Activated T-helper 1 cell treated with anti-CD3 and anti-CD28 coated beads, Interleukin-12 subunit alpha, Interleukin-12 subunit beta, Interleukin-2, Interleukin-4 antibody, amounts not matched to agents 30 ng/mL and 10 ng/mL and 1 ng/mL, durations not matched to agents 14 hours and 24 hours and 36 hours (primary cell): ENCODE measurements around the gene LRCH1. TPM values are rescaled to one million over a fixed set of nuclear protein-coding genes. Genes with fewer than 3 reads are reported as not detected.

ENCODE experiments used
- DNase-seq: peaks from one replicate; pipeline ENCODE4 v3.0.0; 2021; ENCODE audit warnings: low spot score
- H3K27ac Mint-ChIP-seq: one replicate; pipeline ENCODE4 v1.8.0; 2021; ENCODE audit warnings: mild to moderate bottlenecking, mixed read lengths
- H3K27me3 Mint-ChIP-seq: one replicate; pipeline ENCODE4 v1.8.0; 2022; ENCODE audit warnings: mild to moderate bottlenecking, moderate library complexity, mixed read lengths; ENCODE audit not compliant: insufficient read depth
- H3K36me3 Mint-ChIP-seq: one replicate; pipeline ENCODE4 v1.8.0; 2021; ENCODE audit warnings: low read depth, mixed read lengths
- H3K4me1 Mint-ChIP-seq: one replicate; pipeline ENCODE4 v1.8.0; 2021; ENCODE audit warnings: low read depth, mixed read lengths
- H3K4me3 Mint-ChIP-seq: one replicate; pipeline ENCODE4 v1.8.0; 2021; ENCODE audit warnings: mild to moderate bottlenecking, moderate library complexity, mixed read lengths
- H3K9me3 Mint-ChIP-seq: one replicate; pipeline ENCODE4 v1.8.0; 2021; ENCODE audit warnings: mixed read lengths
- intact Hi-C: fragments of 100-400 bp; cut with micrococcal nuclease; formaldehyde crosslinking; loops from one replicate; pipeline ENCODE4 v1.15.1; 2024
- total RNA-seq: library from RNA; stranded (reverse); gene quantifications from 2 replicates; pipeline ENCODE4 v1.2.3, GENCODE V29; 2022

LRCH1 gene
- total RNA-seq, 1 donor from 2014 or later = 20.3 TPM

- intact Hi-C loops = loop anchor here (1.0 to 10.0 kb wide), 4 partner anchors 11 to 505 kb away; no protein-coding TSS in a partner anchor
- Mint-ChIP-seq H3K36me3 (peaks cover 14% of the 10 kb centered on the region), H3K27me3 (no peaks in the 10 kb centered on the region), H3K9me3 (no peaks in the 10 kb centered on the region), H3K27ac (no peak overlapping the region), H3K4me3 (no peak overlapping the region), H3K4me1 (peaks cover 20% of the 10 kb centered on the region)
- peak; percentile 38 for DNase-seq
These were observed 126.6 kb downstream of the LRCH1 start for GRCh38 chr13:46679369-46680120.

GRCh38 chr13:46682015-46682414, 129.0 kb downstream of the LRCH1 start:
- no peak overlapping the region for H3K4me3 Mint-ChIP-seq
- intact Hi-C loops = loop anchor here (10.0 kb wide), 1 partner anchor 507 kb away; no protein-coding TSS in a partner anchor
- H3K36me3 Mint-ChIP-seq = peaks cover 20% of the 10 kb centered on the region
- H3K4me1 Mint-ChIP-seq = peaks cover 21% of the 10 kb centered on the region
- H3K27ac Mint-ChIP-seq = no peak overlapping the region
- no peak for DNase-seq
- H3K9me3 Mint-ChIP-seq = no peaks in the 10 kb centered on the region
- H3K27me3 Mint-ChIP-seq = no peaks in the 10 kb centered on the region

- peaks cover 24% of the 10 kb centered on the region for H3K4me1 Mint-ChIP-seq
- H3K36me3 Mint-ChIP-seq = peaks cover 20% of the 10 kb centered on the region
- H3K27me3 Mint-ChIP-seq = no peaks in the 10 kb centered on the region
- intact Hi-C loops = loop anchor here (10.0 kb wide), 1 partner anchor 508 kb away; no protein-coding TSS in a partner anchor
- no peaks in the 10 kb centered on the region for H3K9me3 Mint-ChIP-seq
- DNase-seq = no peak
- H3K4me3 Mint-ChIP-seq = no peak overlapping the region
- no peak overlapping the region for H3K27ac Mint-ChIP-seq
These were observed 129.7 kb downstream of the LRCH1 start for GRCh38 chr13:46682707-46683106.

DNA sequence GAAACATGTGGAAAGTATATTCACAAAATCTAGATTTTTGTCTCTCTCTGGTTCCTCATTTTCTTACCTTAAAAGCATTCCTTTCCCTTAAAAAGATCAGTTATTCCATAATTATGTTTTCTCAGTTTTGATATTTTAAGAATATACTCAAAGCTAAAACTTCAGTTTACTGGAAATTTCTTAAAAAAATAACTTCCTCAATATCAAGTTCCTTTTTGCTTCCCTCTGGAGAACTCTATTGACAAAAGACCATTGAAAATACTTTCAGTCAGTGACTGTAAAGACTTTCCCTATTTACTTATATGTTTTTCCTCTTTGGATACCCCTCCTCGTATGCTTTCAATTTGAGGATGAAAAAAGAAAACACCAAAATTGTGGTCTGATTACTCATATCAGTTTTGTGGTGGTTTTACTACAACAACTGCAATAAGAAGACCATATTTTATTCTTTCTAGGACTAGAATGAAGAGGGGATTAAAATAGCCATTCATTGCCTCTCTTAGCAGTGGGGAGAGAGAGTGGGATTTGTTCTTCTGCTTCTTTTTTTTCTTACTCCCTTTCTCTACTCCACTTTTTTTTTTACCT, 130.8 kb downstream of the LRCH1 start:
- Mint-ChIP-seq H3K4me1 (peaks cover 33% of the 10 kb centered on the region), H3K36me3 (peaks cover 20% of the 10 kb centered on the region), H3K27me3 (no peaks in the 10 kb centered on the region), H3K4me3 (no peak overlapping the region), H3K27ac (no peak overlapping the region), H3K9me3 (no peaks in the 10 kb centered on the region)
- intact Hi-C loops = loop anchor here (10.0 kb wide), 1 partner anchor 509 kb away; no protein-coding TSS in a partner anchor
- no peak for DNase-seq

DNA sequence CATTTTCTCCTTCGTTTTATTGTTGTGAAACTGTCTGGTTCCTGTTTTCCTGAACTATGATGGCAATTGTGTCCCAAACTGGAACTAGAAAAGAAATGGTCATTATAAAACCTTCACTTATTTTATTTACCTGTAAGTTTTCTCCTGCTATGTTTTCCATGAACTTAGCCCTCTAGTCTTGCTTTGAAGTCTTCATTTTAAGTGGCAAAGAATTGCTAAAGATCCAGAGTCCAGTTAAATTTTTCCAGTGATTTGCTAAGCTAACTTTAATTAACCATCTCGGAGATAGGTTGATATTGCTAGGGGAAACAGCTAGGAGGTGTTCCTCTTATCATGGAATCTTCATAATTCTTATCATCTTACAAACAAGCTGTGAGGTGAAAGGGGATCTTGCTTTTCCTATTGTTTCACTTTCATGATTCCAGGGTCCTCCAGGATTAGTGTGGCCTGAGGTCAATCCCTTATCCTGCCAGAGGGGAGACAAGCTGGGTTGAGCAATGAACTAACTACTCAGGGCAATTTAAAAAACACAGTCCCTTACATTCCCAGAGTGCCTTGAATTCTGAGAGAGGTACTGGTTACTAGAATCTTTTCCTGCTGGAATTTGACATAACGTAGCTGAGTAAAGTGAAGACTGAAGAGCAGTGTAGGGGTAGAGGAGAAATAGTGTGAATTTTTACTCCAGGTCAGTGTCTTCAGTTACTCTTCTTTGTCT, 131.5 kb downstream of the LRCH1 start:
- peaks cover 20% of the 10 kb centered on the region for H3K36me3 Mint-ChIP-seq
- intact Hi-C loops = loop anchor here (10.0 kb wide), 1 partner anchor 510 kb away; no protein-coding TSS in a partner anchor
- H3K27me3 Mint-ChIP-seq = no peaks in the 10 kb centered on the region

GRCh38 chr13:46685006-46685730, 132.2 kb downstream of the LRCH1 start:
- peaks cover 20% of the 10 kb centered on the region for H3K36me3 Mint-ChIP-seq
- H3K4me1 Mint-ChIP-seq = peaks cover 33% of the 10 kb centered on the region
- H3K4me3 Mint-ChIP-seq = no peak overlapping the region
- no peaks in the 10 kb centered on the region for H3K27me3 Mint-ChIP-seq
- intact Hi-C loops = loop anchor here (10.0 kb wide), 1 partner anchor 510 kb away; no protein-coding TSS in a partner anchor
- no peak for DNase-seq
- no peaks in the 10 kb centered on the region for H3K9me3 Mint-ChIP-seq
- no peak overlapping the region for H3K27ac Mint-ChIP-seq

More for the DNA sequence above, 131.5 kb downstream of the LRCH1 start:
- Mint-ChIP-seq H3K4me1 (peaks cover 33% of the 10 kb centered on the region), H3K27ac (no peak overlapping the region), H3K9me3 (no peaks in the 10 kb centered on the region), H3K4me3 (no peak overlapping the region)
- DNase-seq = no peak

DNA sequence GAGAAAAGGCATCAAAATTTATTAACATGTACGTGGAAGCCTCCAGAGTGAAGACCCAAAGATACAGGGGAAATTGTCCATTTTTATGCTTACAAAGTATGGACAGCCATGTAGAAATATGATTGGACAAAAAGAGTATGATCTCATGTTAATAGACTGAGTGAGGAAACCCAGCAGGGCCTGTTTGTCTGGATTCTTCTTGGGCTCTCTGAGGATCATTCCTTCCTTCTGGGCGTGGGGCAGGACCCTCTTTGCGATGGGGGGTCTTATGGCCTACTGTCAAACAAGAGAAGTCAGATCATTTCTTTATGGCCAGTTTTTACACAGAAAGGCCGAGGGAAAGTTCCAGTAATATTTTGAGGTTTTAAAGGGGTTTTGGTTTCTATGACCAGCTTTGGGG, 133.2 kb downstream of the LRCH1 start:
- H3K36me3 Mint-ChIP-seq = peaks cover 20% of the 10 kb centered on the region
- intact Hi-C loops = loop anchor here (10.0 kb wide), 1 partner anchor 511 kb away; no protein-coding TSS in a partner anchor
- H3K4me3 Mint-ChIP-seq = no peak overlapping the region
- peaks cover 33% of the 10 kb centered on the region for H3K4me1 Mint-ChIP-seq
- H3K9me3 Mint-ChIP-seq = no peaks in the 10 kb centered on the region
- H3K27me3 Mint-ChIP-seq = no peaks in the 10 kb centered on the region
- no peak overlapping the region for H3K27ac Mint-ChIP-seq
- no peak for DNase-seq

DNA sequence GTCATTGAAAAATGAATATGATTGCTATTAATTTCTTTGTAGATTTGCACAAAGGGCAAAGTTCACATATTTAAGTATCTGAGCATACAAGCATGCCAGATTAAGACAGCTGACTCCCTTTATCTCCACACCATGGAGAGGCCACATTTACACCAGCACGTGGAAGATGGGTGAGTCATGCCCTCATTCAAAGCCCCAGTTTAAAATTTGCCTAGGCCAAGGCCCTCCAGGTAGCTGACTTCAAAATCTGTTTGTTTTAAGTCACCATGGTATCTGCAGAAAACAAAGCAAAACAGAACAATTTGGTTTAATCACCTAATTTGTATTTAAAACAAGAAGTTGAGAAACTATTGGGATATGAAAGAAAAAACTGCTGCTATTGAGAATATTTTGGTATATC, 134.8 kb downstream of the LRCH1 start:
- intact Hi-C loops = loop anchor here (10.0 kb wide), 1 partner anchor 513 kb away; no protein-coding TSS in a partner anchor
- no peaks in the 10 kb centered on the region for H3K9me3 Mint-ChIP-seq
- H3K27me3 Mint-ChIP-seq = no peaks in the 10 kb centered on the region

GRCh38 chr13:46688306-46688705, 135.3 kb downstream of the LRCH1 start:
- Mint-ChIP-seq H3K36me3 (peaks cover 20% of the 10 kb centered on the region), H3K4me3 (no peak overlapping the region), H3K27ac (no peak overlapping the region), H3K9me3 (no peaks in the 10 kb centered on the region), H3K27me3 (no peaks in the 10 kb centered on the region), H3K4me1 (peaks cover 29% of the 10 kb centered on the region)
- intact Hi-C loops = loop anchor here (10.0 kb wide), 1 partner anchor 514 kb away; no protein-coding TSS in a partner anchor
- DNase-seq = no peak

More for the DNA sequence above, 134.8 kb downstream of the LRCH1 start:
- Mint-ChIP-seq H3K27ac (no peak overlapping the region), H3K4me3 (no peak overlapping the region), H3K4me1 (peaks cover 33% of the 10 kb centered on the region), H3K36me3 (peaks cover 19% of the 10 kb centered on the region)
- DNase-seq = no peak

GRCh38 chr13:46698014-46698413, 145.0 kb downstream of the LRCH1 start:
- intact Hi-C loops = no loop called here
- Mint-ChIP-seq H3K27ac (no peak overlapping the region), H3K4me3 (no peak overlapping the region), H3K4me1 (no peaks in the 10 kb centered on the region), H3K27me3 (no peaks in the 10 kb centered on the region), H3K9me3 (no peaks in the 10 kb centered on the region), H3K36me3 (peaks cover 37% of the 10 kb centered on the region)
- no peak for DNase-seq

DNA sequence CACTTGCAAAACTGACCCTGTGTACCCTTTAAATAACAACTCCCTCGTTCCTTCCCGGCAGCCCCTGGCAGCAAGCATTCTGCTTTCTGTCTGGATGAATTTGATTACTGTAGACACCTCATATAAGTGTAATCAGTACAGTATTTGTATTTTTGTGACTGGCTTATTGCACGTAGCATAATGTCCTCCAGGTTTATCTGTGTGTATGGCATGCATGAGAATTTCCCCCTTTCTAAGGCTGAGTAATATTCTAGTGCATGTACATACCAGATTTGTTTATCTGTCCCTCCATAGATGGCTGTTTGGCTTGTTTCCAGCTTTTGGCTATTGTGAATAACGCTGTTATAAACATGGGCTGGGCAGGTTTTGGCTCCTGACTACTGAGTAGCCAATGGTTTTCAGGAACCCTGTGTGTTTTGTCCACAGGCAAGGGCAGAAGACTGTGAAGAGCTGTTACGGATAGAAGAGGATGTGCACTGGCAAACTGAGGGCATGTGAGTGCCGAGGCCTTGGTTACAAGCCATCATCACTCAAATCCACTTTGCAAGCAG, 146.0 kb downstream of the LRCH1 start:
- no peaks in the 10 kb centered on the region for H3K4me1 Mint-ChIP-seq
- peaks cover 33% of the 10 kb centered on the region for H3K36me3 Mint-ChIP-seq
- H3K27ac Mint-ChIP-seq = no peak overlapping the region
- H3K27me3 Mint-ChIP-seq = no peaks in the 10 kb centered on the region
- no peak overlapping the region for H3K4me3 Mint-ChIP-seq
- intact Hi-C loops = no loop called here
- no peak for DNase-seq
- no peaks in the 10 kb centered on the region for H3K9me3 Mint-ChIP-seq

DNA sequence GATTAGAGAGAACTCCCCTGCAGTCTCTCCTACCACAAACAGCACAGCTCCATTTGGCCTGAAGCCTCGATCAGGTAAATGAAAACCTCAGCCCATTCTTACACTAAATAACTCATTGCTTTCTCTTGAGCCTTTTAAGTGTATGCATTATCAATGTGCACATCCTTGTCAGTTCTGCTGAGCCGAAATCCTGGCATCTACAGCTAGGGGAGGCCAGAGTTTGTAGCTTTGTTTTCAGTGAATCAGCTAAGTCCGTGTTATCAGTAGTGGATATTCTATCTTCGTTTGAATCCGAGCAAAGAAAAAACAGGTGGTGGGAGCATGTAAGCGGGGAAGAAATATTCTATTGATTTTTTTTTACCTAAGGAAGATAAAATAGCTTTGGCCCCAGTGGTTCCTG, 159.6 kb downstream of the LRCH1 start:
- intact Hi-C loops = no loop called here
- H3K36me3 Mint-ChIP-seq = peaks cover 37% of the 10 kb centered on the region

More for the DNA sequence above, 159.6 kb downstream of the LRCH1 start:
- H3K4me1 Mint-ChIP-seq = no peaks in the 10 kb centered on the region
- H3K4me3 Mint-ChIP-seq = no peak overlapping the region
- H3K9me3 Mint-ChIP-seq = no peaks in the 10 kb centered on the region
- DNase-seq = no peak
- no peak overlapping the region for H3K27ac Mint-ChIP-seq
- no peaks in the 10 kb centered on the region for H3K27me3 Mint-ChIP-seq
